Gastroesophageal sphincter (tissue), 3 donors: ENCODE data around the gene FBXL20.
"Not testable (repeated sequence)": the region's sequence is repeated elsewhere in the genome, so short reads cannot be mapped to it uniquely, and the experiment has no call there.

ENCODE experiments used
- CTCF ChIP-seq, 4 experiments: fragments of 200-600 bp in 2 of 4; fragments of 450-650 bp in 2 of 4; sonication (generic) in 1 of 4; IDR thresholded peaks; one replicate each; pipeline ENCODE4 v1.5.1; 2017 to 2019; ENCODE audit warnings: antibody characterized with exemption in 4 of 4, mild to moderate bottlenecking in 2 of 4, moderate library complexity in 2 of 4
- POLR2AphosphoS5 ChIP-seq: sonication (generic); formaldehyde crosslinking; IDR thresholded peaks from one replicate; pipeline ENCODE4 v1.6.1; 2017; ENCODE audit warnings: antibody characterized with exemption

- TF ChIP-seq CTCF (IDR thresholded peaks at IDR 0.05); POLR2AphosphoS5: not testable (repeated sequence)
Measured at GRCh38 chr17:39250076-39250475, 151.3 kb downstream of the FBXL20 start.
